Right lobe of liver (tissue), 4 donors: ENCODE data around the gene ATF3.

ENCODE experiments used
- CTCF ChIP-seq, 4 donors: fragments of 200-600 bp in 3 of 4; fragments of 450-650 bp in 1 of 4; IDR thresholded peaks; one replicate each; pipeline versions ENCODE4 v1.5.1 to v1.8.0; 2016 to 2022; ENCODE audit warnings: antibody characterized with exemption in 4 of 4, mild to moderate bottlenecking in 2 of 4
- POLR2A ChIP-seq: fragments of 450-650 bp; IDR thresholded peaks from one replicate; pipeline ENCODE4 v1.6.1; 2017; ENCODE audit warnings: antibody characterized with exemption, mild to moderate bottlenecking
- donor health status: DM: no; HTN: no; CAD: no.
- donor health status: DM: no; HTN: no; CAD: no.
- donor health status: DM: no; HTN: yes; CAD: no.

DNA sequence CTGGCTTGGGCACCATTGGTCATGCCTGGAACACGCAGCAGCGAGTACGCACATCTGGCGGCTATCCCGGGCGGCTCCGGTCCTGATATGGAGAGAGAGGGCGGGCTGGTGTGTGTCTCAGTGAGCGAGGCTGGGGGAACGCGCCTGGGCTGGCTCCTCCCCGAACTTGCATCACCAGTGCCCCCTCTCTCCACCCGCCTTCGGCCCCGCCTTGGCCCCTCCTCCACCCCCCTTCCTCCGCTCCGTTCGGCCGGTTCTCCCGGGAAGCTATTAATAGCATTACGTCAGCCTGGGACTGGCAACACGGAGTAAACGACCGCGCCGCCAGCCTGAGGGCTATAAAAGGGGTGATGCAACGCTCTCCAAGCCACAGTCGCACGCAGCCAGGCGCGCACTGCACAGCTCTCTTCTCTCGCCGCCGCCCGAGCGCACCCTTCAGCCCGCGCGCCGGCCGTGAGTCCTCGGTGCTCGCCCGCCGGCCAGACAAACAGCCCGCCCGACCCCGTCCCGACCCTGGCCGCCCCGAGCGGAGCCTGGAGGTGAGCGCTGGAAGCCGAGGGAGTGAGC lies at the start of gene ATF3:
- no peak for TF ChIP-seq CTCF (IDR thresholded peaks at IDR 0.05)
- peak; percentile 99 for TF ChIP-seq POLR2A
